Measurements from ENCODE around the gene NMBR.

GRCh38 chr6:142154336-142154735 lies 7.4 kb upstream of the NMBR start:
- TF ChIP-seq GLI4 (tag by site-specific recombination; IDR thresholded peaks at IDR 0.05): no peak
- no peak for TF ChIP-seq ZBTB11 (tag by site-specific recombination; conservative IDR thresholded peaks at IDR 0.05; ENCODE audit: low read depth)
- TF ChIP-seq CTCF (tag by site-specific recombination; IDR thresholded peaks at IDR 0.05): no peak
- TF ChIP-seq HOXA7 (CRISPR knock-in tag; IDR thresholded peaks at IDR 0.05; ENCODE audit: borderline replicate concordance): no peak
- TF ChIP-seq KLF16 (tag by site-specific recombination; IDR thresholded peaks at IDR 0.05): no peak
- TF ChIP-seq ZNF623 (tag by site-specific recombination; IDR thresholded peaks at IDR 0.05): no peak
- no peak for TF ChIP-seq REST (tag by site-specific recombination; IDR thresholded peaks at IDR 0.05)
